GM12878 (cell line): ENCODE measurements around the gene CXXC5. TPM values are rescaled to one million over a fixed set of nuclear protein-coding genes. Genes with fewer than 3 reads are reported as not detected.

ENCODE experiments used
- ASH2L ChIP-seq: fragments of 300-600, 200-600 bp; sonication (generic); IDR thresholded peaks from 2 replicates; pipeline ENCODE4 v1.6.1; 2017; ENCODE audit warnings: low read depth, mild to moderate bottlenecking, borderline replicate concordance
- ATF7 ChIP-seq: fragments of 450-650 bp; IDR thresholded peaks from 2 replicates; pipeline ENCODE4 v1.6.1; 2016; ENCODE audit warnings: low read depth, mild to moderate bottlenecking
- BCL11A ChIP-seq: IDR thresholded peaks from 2 replicates; pipeline ENCODE4 v1.6.1; 2011; ENCODE audit warnings: low read depth, low read length
- CBFB ChIP-seq: IDR thresholded peaks from 2 replicates; pipeline ENCODE4 v1.6.1; 2016; ENCODE audit warnings: antibody characterized with exemption, low read depth
- CHD2 ChIP-seq: IDR thresholded peaks from 2 replicates; pipeline ENCODE4 v1.6.1; 2011; ENCODE audit warnings: low read depth, low read length, improper control_type of control experiment, borderline replicate concordance
- DPF2 ChIP-seq: fragments of 450-650 bp; IDR thresholded peaks from 2 replicates; pipeline ENCODE4 v1.6.1; 2017; ENCODE audit warnings: mild to moderate bottlenecking
- EED ChIP-seq: sonication (generic); IDR thresholded peaks from 2 replicates; pipeline ENCODE4 v1.6.1; 2016; ENCODE audit warnings: antibody characterized with exemption, low read depth
- ELK1 ChIP-seq: IDR thresholded peaks from 2 replicates; pipeline ENCODE4 v1.6.1; 2012; ENCODE audit warnings: low read depth, low read length, improper control_type of control experiment
- FOXM1 ChIP-seq: IDR thresholded peaks from 2 replicates; pipeline ENCODE4 v1.6.1; 2012; ENCODE audit warnings: low read depth, mild to moderate bottlenecking, inconsistent platforms, low read length, moderate library complexity
- HDAC6 ChIP-seq: fragments of 200-600 bp; sonication (generic); IDR thresholded peaks from one replicate; pipeline ENCODE4 v1.8.0; 2017; ENCODE audit warnings: antibody characterized with exemption; ENCODE audit not compliant: unreplicated experiment
- JUNB ChIP-seq: IDR thresholded peaks from 2 replicates; pipeline ENCODE4 v1.6.1; 2016; ENCODE audit warnings: antibody characterized with exemption, mild to moderate bottlenecking
- LARP7 ChIP-seq: fragments of 450-650 bp; IDR thresholded peaks from 2 replicates; pipeline ENCODE4 v1.6.1; 2017; ENCODE audit warnings: mild to moderate bottlenecking
- MXI1 ChIP-seq: fragments of 150-350 bp; IDR thresholded peaks from 2 replicates; pipeline ENCODE4 v1.6.1; 2011; ENCODE audit warnings: low read depth, mild to moderate bottlenecking, inconsistent platforms, low read length, improper control_type of control experiment
- NBN ChIP-seq: fragments of 450-650 bp; IDR thresholded peaks from 2 replicates; pipeline ENCODE4 v1.6.1; 2016
- PAX8 ChIP-seq: fragments of 450-650 bp; IDR thresholded peaks from 2 replicates; pipeline ENCODE4 v1.6.1; 2017; ENCODE audit warnings: mild to moderate bottlenecking, moderate library complexity
- POLR2AphosphoS5 ChIP-seq: IDR thresholded peaks from 2 replicates; pipeline ENCODE4 v1.6.1; 2011; ENCODE audit warnings: mild to moderate bottlenecking, low read length, inconsistent platforms
- POU2F2 ChIP-seq: IDR thresholded peaks from 3 replicates; pipeline ENCODE4 v1.6.1; 2011; ENCODE audit warnings: low read depth, mild to moderate bottlenecking, low read length, borderline replicate concordance
- RAD51 ChIP-seq: fragments of 450-650 bp; IDR thresholded peaks from 2 replicates; pipeline ENCODE4 v1.6.1; 2016; ENCODE audit warnings: moderate library complexity, mild to moderate bottlenecking, inconsistent platforms
- RB1 ChIP-seq: fragments of 450-650 bp; formaldehyde crosslinking; IDR thresholded peaks from 2 replicates; pipeline ENCODE4 v1.6.1; 2017; ENCODE audit warnings: mild to moderate bottlenecking, borderline replicate concordance
- RBBP5 ChIP-seq: fragments of 200-600 bp; sonication (generic); conservative IDR thresholded peaks from 2 replicates; pipeline ENCODE4 v1.6.1; 2016
- RELA ChIP-seq: fragments of 450-650 bp; IDR thresholded peaks from 2 replicates; pipeline ENCODE4 v1.8.0; 2014; ENCODE audit warnings: borderline replicate concordance; ENCODE audit not compliant: partially characterized antibody
- SMAD1 ChIP-seq: fragments of 450-650 bp; IDR thresholded peaks from 2 replicates; pipeline ENCODE4 v1.6.1; 2018; ENCODE audit warnings: mild to moderate bottlenecking, low read depth; ENCODE audit not compliant: partially characterized antibody
- TCF3 ChIP-seq: IDR thresholded peaks from 2 replicates; pipeline ENCODE4 v1.6.1; 2012; ENCODE audit warnings: low read depth, mild to moderate bottlenecking, low read length, borderline replicate concordance; ENCODE audit not compliant: insufficient read depth
- USF1 ChIP-seq: IDR thresholded peaks from 2 replicates; pipeline ENCODE4 v1.6.1; 2011; ENCODE audit warnings: borderline replicate concordance, low read depth, mild to moderate bottlenecking, moderate library complexity, mixed read lengths, low read length; ENCODE audit not compliant: insufficient read depth; ENCODE audit errors: extremely low read length
- ZBED1 ChIP-seq: IDR thresholded peaks from 2 replicates; pipeline ENCODE4 v1.6.1; 2016; ENCODE audit warnings: borderline replicate concordance
- ZNF274 ChIP-seq: IDR thresholded peaks from one replicate; pipeline ENCODE4 v1.8.0; 2011; ENCODE audit not compliant: insufficient read length, insufficient read depth
- polyA plus RNA-seq, 11 experiments: library from polyadenylated mRNA; depleted of rRNA in 4 of 11; unstranded in 6 of 11; stranded (reverse) in 5 of 11; fragments of >200 nt; fragmentation: Nextera tagmentation in 4 of 11; fragmentation: Illumina TruSeq in 1 of 11; extraction: Ambion mirVana in 4 of 11; extraction: Trizol in 1 of 11; gene quantifications; 1 replicate in 1 of 11; 2 replicates in 10 of 11; pipeline versions ENCODE4 v1.2.1 to v1.2.3, GENCODE V29; 2011 to 2016; ENCODE audit warnings: inconsistent platforms in 2 of 11, missing spikeins in 2 of 11, low read depth in 1 of 11
- total RNA-seq, 4 experiments: library from RNA; depleted of rRNA in 3 of 4; stranded (reverse); fragments of >200 nt in 3 of 4; fragmentation: Illumina TruSeq in 1 of 4; extraction: Trizol in 1 of 4; gene quantifications; 2 replicates each; pipeline versions ENCODE4 v1.2.1 to v1.2.3, GENCODE V29; 2013 to 2021
- TF ChIP-seq, protein P1 (sequence below): fragments of 450-650 bp; IDR thresholded peaks from 2 replicates; pipeline ENCODE4 v1.6.1; 2018; ENCODE audit warnings: borderline replicate concordance, mild to moderate bottlenecking; ENCODE audit not compliant: partially characterized antibody
- TF ChIP-seq, protein P2 (sequence below): fragments of 450-650 bp; IDR thresholded peaks from 2 replicates; pipeline ENCODE4 v1.6.1; 2016; ENCODE audit warnings: mild to moderate bottlenecking

CXXC5 gene
- total and polyA plus RNA-seq, 10 of the 15 experiments (the other 5 are each of a cell fraction or from before 2014, with no cell fraction given) = 1.8 to 90.8 (median 40.7) TPM

- TF ChIP-seq CHD2 (no peak), MXI1 (no peak), NBN (0 out of 2 replicates have a peak, but pooled peaks have one; percentile 19), ZNF274 (no peak), JUNB (0 out of 2 replicates have a peak, but pooled peaks have one; percentile 23), RBBP5 (no peak), USF1 (no peak), CBFB (no peak), EED (peak; percentile 21), ATF7 (peak; percentile 95), TCF3 (no peak), ZBED1 (no peak), RAD51 (no peak), POLR2AphosphoS5 (no peak), FOXM1 (no peak), DPF2 (peak; percentile 18; the same call in 1 of the 2 replicates), ASH2L (no peak), PAX8 (no peak), BCL11A (no peak), SMAD1 (no peak), RELA (peak; percentile 20), RB1 (no peak), POU2F2 (no peak), LARP7 (no peak), ELK1 (no peak), HDAC6 (no peak)
- TF ChIP-seq, protein P1, sequence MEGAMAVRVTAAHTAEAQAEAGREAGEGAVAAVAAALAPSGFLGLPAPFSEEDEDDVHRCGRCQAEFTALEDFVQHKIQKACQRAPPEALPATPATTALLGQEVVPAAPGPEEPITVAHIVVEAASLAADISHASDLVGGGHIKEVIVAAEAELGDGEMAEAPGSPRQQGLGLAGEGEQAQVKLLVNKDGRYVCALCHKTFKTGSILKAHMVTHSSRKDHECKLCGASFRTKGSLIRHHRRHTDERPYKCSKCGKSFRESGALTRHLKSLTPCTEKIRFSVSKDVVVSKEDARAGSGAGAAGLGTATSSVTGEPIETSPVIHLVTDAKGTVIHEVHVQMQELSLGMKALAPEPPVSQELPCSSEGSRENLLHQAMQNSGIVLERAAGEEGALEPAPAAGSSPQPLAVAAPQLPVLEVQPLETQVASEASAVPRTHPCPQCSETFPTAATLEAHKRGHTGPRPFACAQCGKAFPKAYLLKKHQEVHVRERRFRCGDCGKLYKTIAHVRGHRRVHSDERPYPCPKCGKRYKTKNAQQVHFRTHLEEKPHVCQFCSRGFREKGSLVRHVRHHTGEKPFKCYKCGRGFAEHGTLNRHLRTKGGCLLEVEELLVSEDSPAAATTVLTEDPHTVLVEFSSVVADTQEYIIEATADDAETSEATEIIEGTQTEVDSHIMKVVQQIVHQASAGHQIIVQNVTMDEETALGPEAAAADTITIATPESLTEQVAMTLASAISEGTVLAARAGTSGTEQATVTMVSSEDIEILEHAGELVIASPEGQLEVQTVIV = no peak
- TF ChIP-seq, protein P2, sequence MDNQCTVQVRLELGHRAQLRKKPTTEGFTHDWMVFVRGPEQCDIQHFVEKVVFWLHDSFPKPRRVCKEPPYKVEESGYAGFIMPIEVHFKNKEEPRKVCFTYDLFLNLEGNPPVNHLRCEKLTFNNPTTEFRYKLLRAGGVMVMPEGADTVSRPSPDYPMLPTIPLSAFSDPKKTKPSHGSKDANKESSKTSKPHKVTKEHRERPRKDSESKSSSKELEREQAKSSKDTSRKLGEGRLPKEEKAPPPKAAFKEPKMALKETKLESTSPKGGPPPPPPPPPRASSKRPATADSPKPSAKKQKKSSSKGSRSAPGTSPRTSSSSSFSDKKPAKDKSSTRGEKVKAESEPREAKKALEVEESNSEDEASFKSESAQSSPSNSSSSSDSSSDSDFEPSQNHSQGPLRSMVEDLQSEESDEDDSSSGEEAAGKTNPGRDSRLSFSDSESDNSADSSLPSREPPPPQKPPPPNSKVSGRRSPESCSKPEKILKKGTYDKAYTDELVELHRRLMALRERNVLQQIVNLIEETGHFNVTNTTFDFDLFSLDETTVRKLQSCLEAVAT = peak; percentile 36; the same call in 1 of the 2 replicates
Measured at GRCh38 chr5:139658928-139659667, 10.9 kb downstream of the CXXC5 start (continued).
